Measurements from ENCODE around the gene MAPKAP1.
A peak's percentile ranks its signal among the peaks of the same experiment; 100 is the strongest.

Gene MAPKAP1

DNA sequence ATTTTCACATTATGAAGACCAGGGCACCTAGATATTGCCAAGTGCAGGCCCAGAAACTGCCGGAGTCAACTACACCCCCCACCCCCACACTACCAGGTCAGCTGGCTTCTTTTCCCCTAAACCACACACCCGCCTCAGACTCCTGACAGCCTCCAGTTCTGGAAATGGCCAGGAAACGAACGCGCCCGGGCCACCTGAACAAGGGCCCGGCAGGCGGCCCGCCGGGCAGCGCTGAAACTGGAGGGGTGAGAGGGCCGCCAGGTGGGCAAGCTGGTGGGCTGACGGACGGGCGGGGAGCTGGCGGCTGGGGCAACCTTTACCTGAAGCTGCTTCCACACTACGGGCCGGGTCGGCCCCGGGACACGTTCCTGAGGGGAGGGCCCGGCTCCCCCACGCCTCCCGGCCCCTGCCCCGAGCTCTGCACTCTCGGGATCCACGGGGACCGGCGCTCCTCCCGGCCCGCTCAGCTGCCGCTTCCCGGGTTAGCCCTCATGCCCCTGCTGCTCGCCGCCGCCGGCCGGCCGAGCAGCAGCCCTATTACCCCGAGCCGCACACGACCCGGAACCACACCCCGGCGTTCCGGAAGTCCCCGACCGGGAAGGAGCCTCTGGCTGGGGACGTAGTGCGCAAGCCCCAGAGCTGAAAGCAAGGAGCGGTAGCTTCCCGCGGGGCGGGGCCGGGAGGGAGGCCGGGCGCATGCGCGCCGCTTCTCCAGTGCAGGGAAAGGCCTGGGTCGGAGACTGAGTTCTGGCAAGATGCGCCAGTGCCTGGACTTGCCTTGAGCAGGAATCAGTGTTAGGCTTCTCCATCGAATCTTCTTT lies at the start of gene MAPKAP1:
Gene MAPKAP1, minus strand, starts transcription at position 558 of the 821 bp plus-strand sequence. CDS start 34,634 bp downstream, outside the sequence.
- DNase-seq: peak; percentile 92

DNA sequence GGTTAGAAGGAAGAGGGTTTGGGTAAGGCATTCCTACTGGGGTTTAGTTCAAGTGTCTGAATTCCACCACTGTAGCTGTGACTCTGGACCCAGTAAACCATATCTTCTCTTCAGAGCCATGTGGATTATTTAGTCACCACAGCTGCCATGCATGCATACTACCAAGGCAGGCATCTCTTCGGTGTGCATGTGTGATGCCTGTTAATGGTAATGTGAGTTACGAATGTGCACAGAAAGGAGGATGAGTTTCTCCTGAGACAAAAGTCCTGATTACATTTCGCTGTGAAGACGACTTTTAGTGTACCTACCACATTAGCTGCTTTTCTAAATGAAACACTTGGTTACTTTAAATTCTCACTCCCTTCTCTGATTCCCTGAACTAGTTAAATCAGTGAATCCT lies 49.5 kb upstream of the MAPKAP1 start:
- DNase-seq: no peak

DNA sequence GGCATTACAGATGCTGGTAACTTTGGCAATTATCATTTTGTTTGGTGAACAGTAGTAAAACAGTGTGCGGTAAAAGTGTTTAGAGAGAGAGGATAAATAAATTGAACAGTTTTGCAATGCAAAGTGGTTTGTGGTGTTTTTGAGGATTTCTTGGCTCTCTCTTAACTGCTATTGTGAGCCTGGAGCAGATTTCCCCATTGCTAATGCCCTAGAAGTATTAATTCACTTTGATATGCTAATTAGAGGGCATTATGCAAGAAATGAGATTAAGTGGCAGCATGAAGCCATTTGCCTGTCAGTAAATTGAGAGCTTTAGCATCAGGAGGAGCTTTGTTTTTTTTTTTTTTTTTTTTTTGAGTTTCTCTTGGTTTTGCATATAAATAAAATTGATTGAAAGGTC lies 48.3 kb upstream of the MAPKAP1 start:
- no peak for DNase-seq

DNA sequence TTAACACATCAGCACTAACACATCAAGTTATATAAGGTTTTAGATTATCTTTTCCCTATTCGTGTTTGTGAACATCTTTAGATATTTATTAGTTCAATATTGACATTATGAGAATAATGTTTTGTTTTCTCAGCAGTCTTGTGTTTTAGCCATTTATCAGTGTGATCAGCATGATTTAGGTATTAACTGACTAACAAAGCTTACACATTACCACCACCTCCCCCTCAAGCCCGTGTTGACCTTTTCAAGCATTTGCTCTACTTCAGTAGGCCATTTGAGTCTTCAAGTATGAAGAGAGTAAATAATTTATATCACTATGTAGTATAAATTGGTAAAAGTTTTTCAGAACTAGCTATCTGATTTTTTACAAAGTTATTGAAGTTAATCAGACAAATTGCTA lies 47.1 kb upstream of the MAPKAP1 start:
- no peak for DNase-seq

DNA sequence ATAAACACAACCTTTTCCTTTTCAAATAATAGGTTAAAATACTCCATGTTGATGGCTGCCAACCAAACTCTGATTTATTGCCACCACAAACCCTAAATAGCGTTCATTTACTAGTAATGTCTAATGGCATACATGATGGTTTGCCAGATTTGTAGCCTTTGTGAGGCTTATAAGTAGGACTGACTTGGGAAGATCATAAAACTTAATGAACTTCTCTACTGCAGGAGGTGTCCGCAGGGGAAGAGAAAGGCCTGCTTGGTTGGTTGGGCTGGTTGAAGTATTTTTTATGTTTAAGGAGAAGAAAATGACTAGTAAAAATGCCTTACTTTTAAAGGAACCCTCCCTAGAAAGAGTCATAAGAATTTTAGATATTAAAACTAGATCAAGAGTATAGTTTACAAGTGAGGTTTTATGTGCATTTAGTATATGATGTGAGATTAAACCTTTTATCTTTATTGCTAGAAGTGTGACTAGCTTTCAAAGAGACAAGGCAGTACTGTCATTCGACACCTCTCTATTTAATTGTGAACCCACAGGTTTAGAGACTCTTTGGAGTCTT lies 45.1 kb upstream of the MAPKAP1 start:
- no peak for DNase-seq

DNA sequence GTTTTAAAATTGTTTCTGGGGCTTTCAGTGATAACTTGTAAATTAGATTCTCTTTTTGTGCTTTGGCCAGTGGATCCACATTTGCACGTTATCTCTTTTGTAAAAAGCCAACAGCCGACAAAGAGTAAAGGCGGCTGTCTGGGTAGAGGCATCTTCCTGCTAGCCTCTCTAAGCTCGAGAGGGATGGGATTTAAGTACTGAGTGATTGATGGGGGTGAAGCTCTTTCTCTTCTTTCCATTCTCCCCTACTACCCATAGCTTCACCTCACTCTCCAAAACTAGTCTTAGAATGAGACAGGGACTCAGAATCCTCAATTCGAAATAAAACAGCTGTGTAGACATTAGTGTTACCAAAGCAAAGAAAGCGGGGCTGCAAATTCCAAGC lies 43.6 kb upstream of the MAPKAP1 start:
- DNase-seq: no peak

DNA sequence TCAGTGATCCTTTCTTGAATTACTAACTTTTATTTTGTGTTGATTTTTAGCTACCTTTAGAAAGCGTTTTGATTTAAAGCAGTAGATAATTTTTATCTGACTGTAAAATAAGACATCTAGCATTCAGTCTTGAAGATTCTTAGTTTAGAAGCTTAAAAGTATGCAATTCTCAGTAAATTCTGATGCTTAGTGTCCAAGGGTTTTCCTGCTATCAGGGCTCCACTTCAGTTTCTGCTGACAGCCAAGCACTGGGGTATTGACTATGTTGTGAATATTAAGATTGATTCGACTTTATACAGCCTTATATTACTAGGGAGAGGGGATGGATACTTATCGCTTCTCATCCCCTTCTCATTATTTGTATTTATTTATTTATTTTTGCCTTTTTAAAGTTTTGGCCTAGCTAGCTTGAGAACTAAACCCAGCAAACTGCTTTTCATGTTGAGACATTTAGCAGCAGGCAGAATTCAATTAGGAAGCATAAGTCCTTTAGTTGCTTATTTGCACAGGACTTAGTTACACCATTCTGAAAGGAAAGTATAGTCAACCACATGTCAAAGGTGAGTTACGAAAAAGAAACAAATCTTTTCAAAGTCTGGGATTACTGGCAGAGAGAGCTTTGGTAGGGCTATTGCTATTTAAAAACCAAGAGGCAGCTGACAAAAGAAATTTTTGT lies 43.1 kb upstream of the MAPKAP1 start:
- no peak for DNase-seq

DNA sequence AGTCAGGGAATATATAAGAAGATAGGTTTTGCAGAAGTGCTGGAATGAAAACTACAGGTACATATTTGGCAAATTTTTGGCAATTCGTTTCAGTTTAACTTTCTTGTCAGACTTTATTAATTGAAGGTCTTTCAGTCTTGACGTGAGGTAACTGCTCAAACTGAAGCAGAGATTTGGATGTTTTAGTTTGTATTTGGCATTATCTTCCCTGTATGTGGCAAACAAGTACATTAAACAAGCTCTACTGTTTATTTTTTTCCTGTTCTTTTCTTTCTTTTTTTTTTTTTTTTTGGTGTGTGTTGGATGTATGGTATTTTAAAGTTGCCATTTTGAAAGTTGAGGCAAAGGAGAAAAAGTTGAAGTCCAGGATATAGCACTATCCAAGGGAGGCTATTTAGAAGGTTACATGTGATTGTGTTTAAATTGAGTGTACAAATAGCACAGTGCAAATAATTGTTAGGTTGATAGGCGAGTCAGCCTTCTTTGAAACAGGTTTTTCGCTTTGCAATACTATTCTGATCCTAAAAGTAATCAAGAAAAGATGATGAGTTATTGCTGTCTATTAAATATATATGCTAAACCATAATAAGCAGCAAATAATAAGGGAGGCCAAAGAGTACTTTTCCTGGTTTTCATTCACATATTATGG lies 42.4 kb upstream of the MAPKAP1 start:
- no peak for DNase-seq

DNA sequence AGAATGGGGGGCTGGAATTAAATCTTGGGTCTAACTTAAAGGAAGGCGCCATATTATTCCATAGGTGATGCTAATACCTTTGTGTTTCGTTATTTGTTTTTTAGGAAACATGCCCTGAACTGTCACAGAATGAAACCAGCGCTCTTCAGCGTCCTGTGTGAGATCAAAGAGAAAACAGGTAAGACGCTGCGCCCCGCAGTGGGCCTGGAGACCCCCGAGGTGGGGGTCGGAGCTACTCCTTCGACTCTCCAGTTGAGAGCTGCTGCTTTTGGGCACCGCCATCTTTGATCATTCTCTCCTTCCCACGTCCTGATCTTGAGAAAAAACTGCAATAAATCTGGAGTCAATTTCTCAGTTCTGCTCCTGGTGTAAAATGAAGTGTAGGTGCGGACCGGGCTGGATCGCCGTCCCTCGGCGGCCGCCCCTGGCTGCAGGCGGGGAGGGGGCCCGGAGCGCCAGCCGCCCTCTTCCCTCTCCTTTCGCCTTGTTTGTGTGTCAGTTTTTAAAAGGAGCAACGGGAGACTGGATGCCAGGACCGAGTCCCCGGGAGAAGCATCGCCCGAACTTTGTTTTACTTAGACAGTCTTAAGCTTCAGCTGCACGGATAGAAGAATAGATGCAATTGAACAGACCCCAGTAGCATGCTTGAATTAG lies 41.6 kb upstream of the MAPKAP1 start:
- DNase-seq: no peak

DNA sequence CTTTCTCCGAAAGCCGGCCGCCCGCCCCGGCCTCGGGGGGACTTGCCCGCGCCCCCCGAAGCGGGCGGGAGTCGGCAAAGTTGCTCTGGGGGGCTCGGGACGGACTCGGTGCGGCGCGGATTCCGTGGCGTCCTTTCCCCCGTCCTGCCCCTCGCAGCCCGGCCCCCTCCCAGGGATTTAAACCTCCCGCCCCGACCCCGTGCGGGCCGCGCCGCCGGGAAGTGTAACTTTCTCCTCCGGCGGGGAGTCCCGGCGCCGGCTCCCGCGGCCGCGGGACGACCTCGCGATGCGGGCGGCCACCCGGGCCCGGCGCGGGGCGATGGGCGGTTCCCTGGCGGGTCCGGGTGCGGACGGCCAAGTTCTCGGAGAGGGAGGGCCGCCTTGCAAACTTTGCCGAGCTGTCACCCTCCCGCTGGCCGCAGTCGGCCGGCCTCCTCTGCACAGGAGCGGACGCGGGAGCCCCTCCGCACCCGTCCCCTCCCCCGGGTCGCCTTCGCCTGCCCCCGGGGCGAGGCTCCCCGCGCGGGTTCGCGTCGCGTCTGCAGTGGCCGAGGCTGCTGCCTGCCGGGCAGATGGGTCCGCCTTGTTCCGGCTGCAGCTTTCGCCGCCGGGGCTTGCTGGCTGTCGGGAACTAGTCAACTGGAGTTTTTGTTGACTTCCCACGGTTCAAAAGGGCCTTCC lies 40.9 kb upstream of the MAPKAP1 start:
- DNase-seq: peak; percentile 9

DNA sequence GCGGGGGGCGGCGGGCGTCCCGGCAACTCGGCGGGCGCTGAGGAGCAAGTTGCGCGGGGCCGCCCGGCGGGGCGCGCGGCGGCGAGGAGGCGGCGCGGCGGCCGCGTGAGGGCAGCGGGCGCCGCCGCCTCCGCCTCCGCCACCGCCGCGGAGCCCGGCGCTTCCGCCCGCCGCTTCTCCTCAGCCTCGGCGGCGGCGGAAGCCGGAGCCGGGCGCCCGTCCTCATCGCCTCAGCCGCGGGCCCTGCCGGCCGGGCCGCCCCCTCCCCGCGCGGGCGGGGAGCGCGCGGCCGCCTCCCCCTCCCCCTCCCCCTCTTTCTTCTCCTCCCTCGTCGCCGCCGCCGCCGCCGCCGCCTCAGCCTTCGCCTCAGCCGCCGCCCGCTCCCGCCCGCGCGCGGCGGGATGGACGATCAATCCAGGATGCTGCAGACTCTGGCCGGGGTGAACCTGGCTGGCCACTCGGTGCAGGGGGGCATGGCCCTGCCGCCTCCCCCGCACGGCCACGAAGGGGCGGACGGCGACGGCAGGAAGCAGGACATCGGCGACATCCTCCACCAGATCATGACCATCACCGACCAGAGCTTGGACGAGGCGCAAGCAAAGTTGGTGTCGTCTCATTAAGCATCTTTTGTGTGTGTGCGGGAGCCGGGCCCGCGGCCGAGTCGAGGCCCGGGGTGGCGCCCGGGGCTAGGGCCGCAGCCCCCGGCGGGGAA lies 40.2 kb upstream of the MAPKAP1 start, which contains the start of gene PBX3:
Gene PBX3, plus strand, starts transcription at position 321 of the 712 bp plus-strand sequence.
- peak; percentile 18 for DNase-seq

DNA sequence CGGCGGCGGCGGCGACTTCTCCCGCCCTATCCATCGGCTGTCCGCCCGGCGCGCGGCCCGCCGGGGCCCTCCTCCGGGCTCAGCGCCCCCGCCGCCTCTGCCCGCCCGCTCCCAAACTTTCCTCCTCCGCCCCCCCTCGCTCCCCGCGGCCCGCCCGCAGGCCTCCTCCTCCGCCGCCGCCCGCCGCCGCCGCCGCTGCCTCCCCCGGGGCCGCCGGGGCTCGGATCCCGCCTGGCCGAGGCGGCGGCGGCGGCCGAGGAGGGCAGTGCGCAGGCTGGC lies 39.7 kb upstream of the MAPKAP1 start:
- no peak for DNase-seq

DNA sequence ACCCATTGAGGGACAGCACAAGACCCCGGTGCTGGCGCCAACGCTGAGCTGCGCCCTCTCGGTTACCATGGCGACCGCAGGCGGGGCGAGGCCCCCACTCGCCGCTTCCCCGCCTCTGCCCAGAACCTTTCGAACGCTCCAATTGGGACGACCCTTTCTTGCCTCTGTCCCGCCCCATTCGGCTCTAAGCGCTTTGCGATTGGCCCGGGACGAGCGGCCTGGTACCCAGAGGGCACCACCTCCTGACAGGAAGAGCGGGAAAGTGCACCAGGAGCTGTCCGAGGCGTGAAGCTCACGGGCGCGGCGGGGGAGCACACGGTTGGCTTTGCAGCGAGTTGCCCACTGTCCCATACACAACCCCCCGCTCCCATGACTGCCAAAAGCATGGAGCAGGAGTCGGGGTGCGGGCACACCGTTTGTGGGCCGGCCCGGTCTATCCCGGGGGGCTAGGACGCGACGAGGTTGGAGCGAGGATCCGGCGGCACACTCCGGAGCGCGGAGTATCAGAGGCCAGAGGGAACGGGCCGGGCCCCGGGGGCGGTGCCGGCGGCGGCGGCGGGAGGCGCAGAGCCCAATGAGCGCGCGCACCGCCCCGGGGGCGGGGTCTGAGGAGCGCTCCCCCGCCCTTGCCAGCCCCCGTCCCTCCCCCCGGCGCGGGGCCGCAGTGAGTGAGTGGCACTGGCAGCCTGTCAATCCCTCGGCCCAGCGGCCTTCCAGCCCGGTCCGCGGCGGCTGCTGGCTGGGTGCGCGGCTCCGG lies 39.2 kb upstream of the MAPKAP1 start:
- DNase-seq: peak; percentile 92

DNA sequence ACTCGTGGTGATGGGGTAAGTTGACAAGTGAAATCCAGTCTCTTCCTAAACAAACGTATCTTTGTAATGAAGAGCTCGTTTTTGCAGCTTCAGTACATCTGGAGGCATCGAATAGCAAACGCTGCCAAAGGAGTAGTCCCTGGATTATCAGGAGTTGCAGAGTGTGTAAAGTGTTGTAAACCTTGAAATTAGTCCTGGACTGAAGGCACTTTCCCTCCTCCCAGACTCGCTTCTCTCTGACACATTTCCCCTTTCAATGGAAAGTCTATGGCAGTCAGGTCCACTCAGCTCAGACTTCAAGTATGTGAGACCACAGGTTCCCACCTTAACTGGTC lies 38.6 kb upstream of the MAPKAP1 start:
- no peak for DNase-seq

DNA sequence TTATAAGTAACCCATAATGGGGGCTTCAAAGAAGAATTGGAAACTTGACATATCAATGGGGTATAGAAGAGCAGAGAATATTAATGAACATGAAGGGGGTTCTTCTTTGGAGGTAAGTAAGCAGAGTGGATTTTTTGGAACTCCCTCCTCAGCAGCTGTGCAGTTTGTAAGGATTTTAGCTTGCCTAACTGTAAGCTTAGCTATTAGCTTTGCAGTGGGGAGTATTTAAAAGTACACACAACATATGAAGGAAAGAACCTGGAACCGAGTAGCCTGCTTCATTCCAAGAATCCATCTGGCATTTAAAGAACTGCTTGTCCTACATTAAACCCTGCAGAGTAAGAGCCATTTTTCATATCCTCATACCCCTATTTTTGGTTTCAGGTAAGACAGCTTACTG lies 38.0 kb upstream of the MAPKAP1 start:
- DNase-seq: no peak

DNA sequence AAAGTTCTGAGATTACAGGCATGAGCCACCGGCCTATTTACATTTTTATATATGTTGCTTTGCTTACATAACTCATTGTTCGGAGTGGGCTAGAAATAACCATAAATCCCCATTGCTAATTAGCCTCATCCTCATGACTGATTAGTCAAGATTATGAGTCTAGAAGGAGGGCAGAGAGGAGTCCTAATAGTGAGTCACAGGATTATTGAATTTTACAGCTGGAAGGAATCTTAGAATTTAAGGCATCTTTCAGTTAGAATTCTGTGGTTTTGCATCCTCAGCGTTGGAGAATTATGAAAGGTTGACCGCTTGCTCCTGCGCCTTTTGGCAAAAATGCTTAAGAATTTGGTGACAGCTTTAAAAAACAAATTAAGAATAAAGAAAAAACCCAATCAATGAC lies 37.6 kb upstream of the MAPKAP1 start:
- DNase-seq: no peak

DNA sequence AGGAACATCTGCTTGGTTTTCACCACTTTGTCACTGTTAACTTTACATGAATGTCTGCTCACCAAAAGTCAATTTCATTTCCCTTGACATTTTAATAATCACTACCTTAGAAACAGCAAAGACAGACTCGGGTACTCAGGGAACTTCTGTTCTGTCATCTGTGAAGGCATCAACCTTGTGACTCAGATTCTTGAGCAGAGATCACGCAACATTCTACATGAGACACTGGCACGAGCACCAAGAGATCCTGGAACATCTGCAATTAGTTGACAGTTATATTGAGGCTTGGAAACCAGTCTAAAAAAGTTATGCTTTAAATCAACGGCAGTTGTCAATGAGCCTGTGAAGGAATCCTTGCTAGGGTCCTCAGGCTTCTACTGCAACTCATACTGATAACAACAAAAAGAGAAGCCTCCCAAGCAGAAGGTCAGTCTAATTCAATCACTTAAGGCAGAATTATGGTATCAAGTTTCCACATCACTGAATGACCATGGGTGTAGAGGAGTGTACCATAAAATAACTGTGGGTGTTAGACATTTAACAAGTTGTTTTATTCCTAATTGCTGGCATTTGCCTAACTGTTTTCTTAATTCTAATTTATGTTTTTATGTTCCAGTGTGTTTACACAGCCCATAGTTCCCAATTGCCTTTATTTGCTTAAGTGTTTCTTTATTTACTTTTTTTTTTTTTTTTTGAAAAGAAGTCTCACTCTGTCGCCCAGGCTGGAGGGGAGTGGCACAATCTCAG lies 36.8 kb upstream of the MAPKAP1 start:
- DNase-seq: no peak

DNA sequence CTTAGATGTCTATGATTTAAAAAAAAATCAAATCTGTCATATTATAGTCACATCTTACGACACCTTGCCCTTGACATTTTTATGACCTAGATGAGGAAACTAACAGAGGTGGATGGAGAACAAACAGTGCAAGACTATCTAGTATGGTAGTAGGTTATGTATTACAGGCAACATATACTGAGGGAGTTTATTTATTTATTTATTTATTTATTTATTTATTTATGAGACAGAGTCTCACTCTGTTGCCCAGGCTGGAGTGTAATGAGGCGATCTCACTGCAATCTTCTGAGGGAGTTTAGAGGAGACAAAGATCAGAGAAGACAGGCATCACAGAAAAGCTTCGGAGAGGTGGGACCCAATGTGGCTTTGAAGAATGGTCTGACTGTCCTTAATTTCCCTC lies 35.6 kb upstream of the MAPKAP1 start:
- no peak for DNase-seq

DNA sequence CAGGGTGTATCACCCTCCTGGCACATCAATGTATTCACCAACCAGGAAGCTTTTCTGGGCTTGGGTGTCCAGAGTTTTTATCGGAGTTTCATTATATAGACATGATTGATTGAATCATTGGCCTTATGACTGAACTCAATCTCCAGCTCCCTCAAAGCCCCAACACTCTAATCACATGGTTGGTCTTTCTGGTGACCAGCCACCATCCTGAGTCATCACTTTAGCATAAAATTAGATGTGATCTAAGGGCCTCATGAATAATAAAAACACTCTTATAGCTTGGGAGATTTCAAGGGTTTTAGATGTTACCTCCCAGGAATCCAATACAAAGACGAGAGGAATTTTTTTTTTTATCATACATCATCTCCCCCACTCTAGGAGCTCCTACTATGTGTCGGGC lies 32.4 kb upstream of the MAPKAP1 start:
- no peak for DNase-seq

DNA sequence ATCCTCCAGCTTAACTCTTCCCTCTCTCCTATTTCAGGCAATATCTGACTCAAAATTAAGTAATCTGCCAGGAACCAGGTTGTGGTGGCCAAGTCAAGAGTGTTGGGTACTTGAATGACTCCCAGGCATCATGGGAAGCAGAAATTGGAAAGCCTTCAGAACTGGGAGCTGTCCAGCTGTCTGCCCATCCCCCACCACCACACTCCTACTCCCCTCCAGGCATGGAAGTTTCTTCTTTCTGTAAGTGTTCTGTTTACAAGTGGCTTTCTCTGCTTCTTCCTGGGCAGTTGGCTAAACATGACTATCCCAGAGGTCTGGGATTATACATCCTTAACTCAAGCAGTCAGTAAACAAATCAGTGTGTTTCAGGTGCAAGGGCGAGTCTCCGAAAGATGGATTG lies 25.6 kb upstream of the MAPKAP1 start:
- DNase-seq: no peak

DNA sequence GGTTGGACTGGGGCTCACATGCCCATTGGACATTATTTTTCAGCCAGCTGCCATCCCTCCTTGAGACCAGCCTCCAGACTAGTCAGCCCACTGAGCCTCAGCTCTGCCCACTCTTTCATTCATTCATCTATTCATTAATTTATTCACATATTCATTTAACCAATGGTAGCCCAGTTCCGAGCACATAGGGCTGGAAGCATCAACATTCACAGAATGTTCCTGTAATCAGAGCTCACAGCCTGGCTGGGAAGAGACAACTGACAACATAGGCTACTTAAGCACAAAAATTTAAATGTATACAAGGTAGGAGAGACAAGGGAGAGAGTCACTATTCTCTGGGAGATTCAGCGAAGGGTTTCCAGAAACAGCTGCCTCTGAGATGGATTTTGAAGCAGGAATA lies 23.2 kb upstream of the MAPKAP1 start:
- no peak for DNase-seq
